GM21381 (cell line): ENCODE data around the gene HDAC10.
A peak's percentile ranks its signal among the peaks of the same experiment; 100 is the strongest.
"Not testable (repeated sequence)": the region's sequence is repeated elsewhere in the genome, so short reads cannot be mapped to it uniquely, and the experiment has no call there.

Experiments
- ATAC-seq: cut with Tn5 transposase; IDR thresholded peaks from one replicate; pipeline ENCODE4 v1.9.1; 2021; ENCODE audit warnings: mild to moderate bottlenecking, moderate library complexity; ENCODE audit not compliant: unreplicated experiment

Gene HDAC10

GRCh38 chr22:50205781-50206569, 45.1 kb downstream of the HDAC10 start:
- ATAC-seq: no peak

DNA sequence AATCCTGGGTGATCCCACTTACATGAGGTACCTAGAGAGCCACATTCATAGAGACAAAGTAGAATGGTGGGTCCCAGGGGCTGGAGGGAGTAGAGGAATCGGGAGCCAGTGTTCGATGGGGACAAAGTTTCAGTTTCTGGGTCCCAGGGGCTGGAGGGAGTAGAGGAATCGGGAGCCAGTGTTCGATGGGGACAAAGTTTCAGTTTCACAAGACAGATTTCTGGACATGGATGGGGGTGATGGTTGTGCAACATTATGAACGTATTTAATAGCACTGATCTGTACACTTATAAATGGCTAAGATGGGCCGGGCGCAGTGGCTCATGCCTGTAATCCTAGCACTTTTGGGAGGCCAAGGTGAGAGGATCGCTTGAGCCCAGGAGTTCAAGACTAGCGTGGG, 46.1 kb downstream of the HDAC10 start:
- ATAC-seq: not testable (repeated sequence)

DNA sequence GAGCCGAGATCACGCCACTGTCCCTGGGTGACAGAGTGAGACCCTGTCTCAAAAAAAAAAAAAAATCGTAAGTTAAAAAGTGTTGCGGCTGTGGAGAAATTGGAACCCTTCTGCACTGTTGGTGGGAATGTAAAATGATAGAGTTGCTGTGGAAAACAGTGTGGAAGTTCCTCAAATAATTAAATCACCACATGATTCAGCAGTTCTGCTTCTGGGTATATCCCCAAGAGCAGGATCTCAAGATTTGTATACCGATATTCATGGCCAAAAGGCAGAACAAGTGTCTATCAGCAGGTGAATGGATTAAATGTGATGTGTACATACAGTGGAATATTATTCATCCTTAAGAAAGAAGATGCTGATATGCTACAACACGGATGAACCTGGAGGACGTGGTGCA, 46.5 kb downstream of the HDAC10 start:
- no peak for ATAC-seq

DNA sequence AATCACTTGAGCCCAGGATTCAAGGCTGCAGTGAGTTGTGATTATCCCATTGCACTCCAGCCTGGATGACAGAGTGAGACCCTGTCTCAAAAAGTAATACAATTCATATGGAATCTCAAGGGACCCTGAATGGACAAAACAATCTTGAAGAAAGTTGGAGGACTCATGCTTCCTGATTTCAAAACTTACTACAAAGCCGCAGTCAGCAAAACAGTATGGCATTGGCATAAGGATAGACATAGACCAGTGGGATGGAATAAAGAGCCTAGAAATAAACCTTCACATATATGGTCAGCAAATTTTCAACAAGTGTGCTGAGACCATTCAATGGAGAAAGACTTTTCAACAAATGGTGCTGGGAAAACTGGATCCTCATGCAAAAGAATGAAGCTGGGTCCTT, 47.8 kb downstream of the HDAC10 start:
- no peak for ATAC-seq

GRCh38 chr22:50202130-50202666, 48.9 kb downstream of the HDAC10 start:
- ATAC-seq: no peak

GRCh38 chr22:50201191-50202129, 49.6 kb downstream of the HDAC10 start:
- peak; percentile 33 for ATAC-seq

GRCh38 chr22:50200461-50201190, 50.4 kb downstream of the HDAC10 start, which contains the start of gene SELENOO:
Gene SELENOO (plus strand): TSS chr22:50201011. CDS start chr22:50201037, 26 bp downstream.
- ATAC-seq: peak; percentile 69

DNA sequence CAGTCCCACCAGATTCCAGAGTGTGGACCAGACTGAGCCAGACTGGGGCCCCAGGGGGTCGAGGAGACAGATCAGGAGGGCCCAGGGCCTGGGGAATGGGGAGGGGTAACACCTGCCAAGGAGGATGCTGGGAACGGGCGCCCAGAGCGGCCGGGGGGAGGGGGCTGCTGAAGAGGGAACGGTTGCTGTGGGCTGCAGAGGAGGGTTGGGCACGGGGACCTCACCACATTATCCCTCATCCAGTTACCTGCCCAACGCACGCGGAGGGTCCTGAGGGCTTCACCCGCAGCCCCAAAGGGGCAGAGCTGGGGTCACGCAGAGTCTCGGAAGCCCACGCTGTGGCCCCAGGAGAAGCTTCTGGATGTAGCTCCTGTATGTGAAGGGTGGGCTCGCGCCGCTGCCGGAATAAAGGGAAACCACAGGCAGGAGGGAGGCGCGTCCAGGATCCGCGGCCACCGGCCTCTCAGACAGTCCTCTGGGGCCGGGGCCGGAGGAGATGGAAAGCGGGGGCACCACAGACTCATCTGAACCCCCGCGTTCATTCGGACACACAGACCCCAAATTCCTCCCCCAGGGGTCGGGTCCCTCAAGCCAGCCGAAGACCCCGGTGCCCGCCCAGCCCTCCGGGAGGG, 51.1 kb downstream of the HDAC10 start:
- ATAC-seq: no peak

DNA sequence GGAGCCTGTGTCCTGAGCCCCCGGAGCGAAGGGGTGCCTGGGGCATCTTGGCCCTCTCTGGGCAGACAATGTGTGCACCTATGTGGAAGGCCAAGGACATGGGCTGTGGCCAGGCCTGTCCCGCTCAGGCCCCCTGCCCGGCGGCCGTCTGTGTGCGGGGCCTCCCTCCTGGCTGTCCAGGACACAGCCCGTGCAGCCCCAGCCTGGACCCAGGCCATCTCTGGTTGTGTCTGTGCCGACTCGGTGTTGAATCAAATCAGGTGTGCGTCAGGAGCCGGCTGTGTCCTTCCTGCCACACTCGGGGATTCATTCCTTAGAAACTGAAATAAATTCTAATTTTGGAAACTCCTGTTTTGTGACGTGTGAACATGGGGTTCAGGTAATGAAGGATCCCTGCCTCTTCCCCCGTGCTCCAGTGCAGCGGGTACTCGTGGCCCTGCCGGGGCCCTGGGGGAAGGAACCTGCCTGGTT, 51.8 kb downstream of the HDAC10 start:
- no peak for ATAC-seq

DNA sequence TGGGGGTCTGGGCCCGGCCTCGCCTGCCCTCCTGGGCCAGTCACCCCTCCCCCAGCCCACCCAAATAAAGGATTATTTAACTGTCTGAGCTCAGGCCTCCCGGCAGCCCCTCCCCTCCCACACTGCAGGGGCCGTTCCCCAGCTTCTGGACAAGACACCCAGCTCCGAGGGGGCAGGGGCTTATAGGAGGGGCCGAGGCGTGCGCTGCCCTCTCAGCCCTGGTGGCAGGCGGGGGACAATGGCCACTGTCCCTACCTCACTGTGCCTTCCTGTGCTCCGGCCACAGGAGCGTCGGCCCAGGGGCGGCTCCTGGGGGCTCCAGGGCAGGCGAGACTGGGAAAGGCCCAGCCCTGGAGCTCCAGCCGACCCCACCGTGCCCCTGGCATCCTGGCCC, 52.4 kb downstream of the HDAC10 start:
- ATAC-seq: no peak

GRCh38 chr22:50197856-50198623, 53.0 kb downstream of the HDAC10 start:
- no peak for ATAC-seq

DNA sequence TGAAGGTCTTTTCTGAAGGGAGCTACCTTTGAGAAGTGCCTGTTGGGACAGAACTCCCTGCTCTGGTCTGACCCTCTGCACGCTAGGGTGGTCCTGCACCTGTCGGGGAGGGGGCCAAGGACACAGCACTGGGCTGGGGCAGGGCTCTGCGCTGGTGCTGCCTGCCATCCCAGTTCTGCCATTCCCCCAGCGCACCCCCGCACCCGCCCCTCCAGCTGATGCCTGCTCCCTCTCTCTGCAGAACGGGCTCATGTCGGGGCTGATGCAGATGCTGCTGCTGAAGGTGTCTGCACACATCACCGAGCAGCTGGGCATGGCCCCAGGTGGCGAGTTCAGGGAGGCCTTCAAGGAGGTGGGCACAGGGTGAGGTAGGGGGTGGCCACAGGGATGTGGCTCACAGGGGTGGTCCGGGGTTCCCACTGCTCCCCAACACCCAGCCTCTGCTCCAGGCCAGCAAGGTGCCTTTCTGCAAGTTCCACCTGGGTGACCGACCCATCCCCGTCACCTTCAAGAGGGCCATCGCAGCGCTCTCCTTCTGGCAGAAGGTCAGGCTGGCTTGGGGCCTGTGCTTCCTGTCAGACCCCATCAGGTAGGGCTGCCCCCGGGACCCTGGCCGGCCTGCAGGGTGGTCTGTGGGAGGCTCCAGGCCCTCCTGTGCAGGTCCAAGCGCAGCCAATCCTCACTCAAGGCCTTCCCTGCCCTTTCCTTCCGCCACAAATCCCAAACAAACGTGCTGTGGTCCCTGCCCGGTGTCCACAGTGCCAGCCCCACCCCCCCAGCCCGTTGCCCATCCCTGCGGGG, 53.9 kb downstream of the HDAC10 start:
- no peak for ATAC-seq

- ATAC-seq: no peak
These were observed 54.8 kb downstream of the HDAC10 start for GRCh38 chr22:50196256-50196655.
